T47D (cell line): ENCODE data around the gene NDST1.

ENCODE experiments used
- DNase-seq, 2 experiments: peaks; one replicate each; pipeline versions ENCODE4 v3.0.0 to v3.0.0-alpha.2; 2011 to 2012; ENCODE audit warnings: low read depth in 1 of 2, low spot score in 1 of 2
- JUND ChIP-seq: IDR thresholded peaks from 2 replicates; pipeline ENCODE4 v1.6.1; 2012; ENCODE audit warnings: low read depth
- in situ Hi-C: cut with HindIII; loops from 2 replicates; pipeline ENCODE4 v1.10.0; 2016; ENCODE audit warnings: low sequenced_read_pairs, low pct_unique_long_range_greater_than_20kb

Gene NDST1

DNA sequence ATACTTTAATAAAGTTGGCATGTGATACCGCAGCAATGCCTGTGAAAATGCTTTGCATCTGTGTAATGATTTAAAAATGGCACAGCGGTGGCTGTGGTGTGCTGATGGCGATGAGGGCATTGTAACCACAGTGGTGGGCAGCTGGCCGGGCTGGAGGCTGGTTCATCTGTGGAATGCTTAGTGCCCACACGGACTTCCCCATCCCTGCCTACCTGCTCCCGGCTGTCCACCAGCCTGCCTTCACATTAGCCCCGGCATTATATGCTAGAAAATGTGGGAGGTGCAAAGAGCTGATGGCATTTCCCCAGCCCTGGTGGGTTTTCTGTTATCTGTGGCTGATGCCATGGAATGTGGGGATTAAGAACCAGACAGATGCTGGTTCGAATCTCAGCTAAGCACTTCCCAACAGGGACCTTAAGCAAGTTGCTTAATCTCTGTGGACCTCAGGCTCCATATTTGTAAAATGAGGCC lies 2.9 kb upstream of the NDST1 start:
- in situ Hi-C loops = no loop called here
- DNase-seq = no peak
- no peak for TF ChIP-seq JUND

- DNase-seq = no peak
- in situ Hi-C loops = no loop called here
- no peak for TF ChIP-seq JUND
Measured at GRCh38 chr5:150505816-150506215, 2.1 kb upstream of the NDST1 start.

- in situ Hi-C loops = no loop called here
- DNase-seq = peak in 1 of 2 experiments; percentile 49
- no peak for TF ChIP-seq JUND
Measured at GRCh38 chr5:150506571-150507473, 1.1 kb upstream of the NDST1 start.

GRCh38 chr5:150508277-150508640 lies 328 bp downstream of the NDST1 start:
- in situ Hi-C loops = no loop called here
- TF ChIP-seq JUND = no peak

DNA sequence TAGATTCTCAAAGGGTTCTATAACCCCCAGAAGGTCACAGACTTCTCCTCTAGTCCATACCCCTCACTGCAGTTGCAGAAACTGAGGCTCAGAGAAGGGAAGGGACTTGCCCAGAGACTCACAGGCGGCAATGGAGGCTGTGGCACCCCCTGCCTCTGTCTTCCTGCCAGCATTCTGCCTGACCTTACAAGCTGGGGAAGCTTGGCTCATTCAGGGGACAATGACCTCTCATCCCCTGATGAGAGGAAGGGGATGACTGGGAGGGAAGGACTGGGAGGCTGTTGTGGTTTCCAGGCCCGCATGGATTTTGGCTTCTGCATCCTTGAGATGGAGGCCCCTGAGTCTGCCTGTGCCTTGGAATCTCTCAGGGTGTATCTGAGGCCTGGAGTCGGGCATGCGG lies 897 bp downstream of the NDST1 start:
- DNase-seq = no peak
- TF ChIP-seq JUND = no peak
- in situ Hi-C loops = no loop called here

More at GRCh38 chr5:150508277-150508640, 328 bp downstream of the NDST1 start:
- DNase-seq = peak in 1 of 2 experiments; percentile 93

GRCh38 chr5:150509992-150510391 lies 2.1 kb downstream of the NDST1 start:
- no peak for DNase-seq
- TF ChIP-seq JUND = no peak
- in situ Hi-C loops = no loop called here

- TF ChIP-seq JUND = no peak
- in situ Hi-C loops = no loop called here
- DNase-seq = peak; percentile 61 to 95
Measured at GRCh38 chr5:150510460-150511263, 2.7 kb downstream of the NDST1 start.

DNA sequence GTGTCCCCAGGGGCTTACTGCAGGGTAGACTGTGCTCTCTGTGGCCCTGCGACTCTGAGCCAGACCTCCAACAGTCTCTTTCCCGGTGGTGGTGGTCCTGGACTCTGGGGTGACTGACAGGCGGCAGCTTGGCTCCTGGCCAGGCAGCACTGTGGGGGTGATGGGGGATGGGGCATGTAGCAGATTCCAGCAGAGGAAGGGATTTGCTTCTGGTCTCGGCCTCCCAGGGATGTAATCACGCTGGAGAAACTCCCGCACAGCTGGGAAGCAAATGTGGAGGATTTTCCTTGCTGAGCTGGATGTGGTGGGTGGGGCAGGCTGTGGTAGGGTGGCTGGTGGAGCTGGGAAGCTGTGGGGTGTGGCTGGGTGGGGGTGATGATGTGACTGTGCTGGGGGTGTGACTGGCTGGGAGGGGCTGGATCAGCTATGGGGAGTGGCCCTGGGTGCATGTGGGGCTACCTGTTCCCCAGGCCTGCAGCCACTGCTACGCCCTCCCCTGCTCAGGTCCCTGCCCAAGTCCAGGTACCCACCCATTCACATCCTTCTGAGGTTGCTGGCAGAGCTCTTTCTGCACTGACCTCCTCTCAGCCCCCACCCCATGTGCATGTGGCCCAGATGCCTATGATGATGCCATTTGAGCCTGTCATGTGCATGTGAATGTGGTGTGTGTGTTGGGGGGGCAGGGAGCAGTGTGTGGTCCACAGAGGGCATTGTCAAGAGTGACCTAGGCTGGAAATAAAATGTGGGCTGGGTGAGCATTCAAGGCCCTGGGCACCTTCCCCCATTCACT lies 3.8 kb downstream of the NDST1 start:
- no peak for TF ChIP-seq JUND

DNA sequence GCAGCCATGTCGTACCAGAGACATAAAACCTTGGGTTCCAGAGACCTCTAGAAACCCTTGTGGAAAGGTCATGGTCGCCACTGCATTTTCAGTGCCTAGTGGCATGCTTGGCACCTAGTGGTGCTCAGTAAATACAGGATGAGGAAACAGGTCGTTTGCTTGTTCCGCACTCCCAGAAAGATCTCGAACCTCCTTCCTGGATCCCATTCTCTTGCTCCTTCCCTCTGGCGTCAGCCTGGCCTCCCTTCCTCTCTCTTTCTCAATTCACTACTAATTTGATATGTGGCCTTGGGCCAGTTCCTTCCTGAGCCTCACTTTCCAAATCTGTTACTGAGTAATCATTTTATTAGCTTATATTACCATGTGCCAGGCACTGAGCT lies 4.4 kb downstream of the NDST1 start:
- peak in 1 of 2 experiments; percentile 86 for DNase-seq
- TF ChIP-seq JUND = no peak
- in situ Hi-C loops = no loop called here

More for the DNA sequence above, 3.8 kb downstream of the NDST1 start:
- in situ Hi-C loops = no loop called here
- DNase-seq = peak in 1 of 2 experiments; percentile 79

- DNase-seq = peak in 1 of 2 experiments; percentile 67
Measured at GRCh38 chr5:150513375-150514309, 5.7 kb downstream of the NDST1 start.

DNA sequence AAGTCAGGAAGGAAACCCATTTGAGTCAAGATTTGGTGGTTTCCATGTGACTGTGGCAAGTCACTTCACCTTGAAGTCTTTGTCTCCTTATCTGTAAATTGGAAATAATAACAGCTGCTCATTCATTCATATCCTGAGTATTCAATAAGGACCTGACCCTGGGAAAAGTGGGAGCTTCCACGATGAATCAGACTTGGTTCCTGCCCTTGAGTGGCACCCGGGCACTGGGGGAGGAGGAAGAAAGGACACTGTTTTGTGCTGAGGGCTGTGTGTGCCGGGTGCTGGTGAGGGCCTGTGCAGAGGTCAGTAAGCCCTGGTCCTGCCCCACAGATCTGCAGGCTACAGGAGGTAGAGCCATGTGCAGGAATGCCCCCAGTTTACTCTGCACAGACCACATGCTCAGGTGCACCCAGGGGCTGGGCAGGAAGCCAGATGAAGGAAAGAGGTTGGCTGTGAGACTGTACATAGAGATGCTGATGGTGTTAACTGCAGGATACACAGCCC lies 6.8 kb downstream of the NDST1 start:
- in situ Hi-C loops = no loop called here
- DNase-seq = peak in 1 of 2 experiments; percentile 71
- TF ChIP-seq JUND = no peak

More at GRCh38 chr5:150513375-150514309, 5.7 kb downstream of the NDST1 start:
- TF ChIP-seq JUND = no peak
- in situ Hi-C loops = no loop called here

- DNase-seq = no peak
- TF ChIP-seq JUND = no peak
- in situ Hi-C loops = no loop called here
Measured at GRCh38 chr5:150515446-150515845, 7.5 kb downstream of the NDST1 start.
